Motor neuron (in vitro differentiated cells): ENCODE results near the gene GAL3ST2. TPM values are rescaled to one million over a fixed set of nuclear protein-coding genes. Genes with fewer than 3 reads are reported as not detected.
A peak's percentile ranks its signal among the peaks of the same experiment; 100 is the strongest.
"Not testable (repeated sequence)": the region's sequence is repeated elsewhere in the genome, so short reads cannot be mapped to it uniquely, and the experiment has no call there.

Experiments
- ATAC-seq, 8 experiments: fragments of 200-7000 bp; cut with Tn5 transposase; replicated peaks in 6 of 8; 2 replicates each; pipeline ENCODE4 v1.8.0; 2021; ENCODE audit warnings: mild to moderate bottlenecking in 8 of 8, moderate library complexity in 8 of 8
- H3K27ac ChIP-seq, 2 donors: fragments of 250-450 bp; sonication (Bioruptor Pico); 2 replicates each; pipeline ENCODE4 v1.9.0; 2021; ENCODE audit warnings: antibody characterized with exemption in 2 of 2, mild to moderate bottlenecking in 2 of 2, moderate library complexity in 1 of 2
- H3K4me1 ChIP-seq, 2 donors: fragments of 250-450 bp; sonication (Bioruptor Pico); replicated peaks in 1 of 2; 2 replicates each; pipeline ENCODE4 v1.6.1; 2021; ENCODE audit warnings: antibody characterized with exemption in 2 of 2, mild to moderate bottlenecking in 2 of 2, moderate library complexity in 1 of 2
- H3K4me3 ChIP-seq, 5 donors: fragments of 250-450 bp; sonication (Bioruptor Pico); 2 replicates each; pipeline ENCODE4 v1.9.0; 2021; ENCODE audit warnings: antibody characterized with exemption in 5 of 5, mild to moderate bottlenecking in 5 of 5, moderate library complexity in 4 of 5
- WGBS, 10 experiments: fragments of 450-650 bp; shearing (Covaris generic); methylation state at CpG; one replicate each; pipeline ENCODE4 v1.0.0; 2022; 5-methylcytosine and 5-hydroxymethylcytosine counted together
- in situ Hi-C, 9 experiments: fragments of 400-800 bp; cut with MboI; loops; one replicate each; pipeline ENCODE4 v1.15.0; 2021; ENCODE audit warnings: low sequenced_read_pairs in 9 of 9, low pct_unique_long_range_greater_than_20kb in 2 of 9; ENCODE audit not compliant: unreplicated experiment in 9 of 9
- total RNA-seq, 8 experiments: library from RNA; unstranded; fragments of 300-600 nt; gene quantifications; 2 replicates each; pipeline versions ENCODE4 v1.2.3 to v1.2.4, GENCODE V29; 2022

Gene GAL3ST2
- total RNA-seq, 8 experiments from 2014 or later: 0.23 to 0.66 (median 0.43) TPM; not detected in 4

- H3K4me1 ChIP-seq: no peaks in the 10 kb centered on the region
- WGBS, 10 experiments: 80% methylated on average over 1 of the region's 18 CpGs; no CpG with 5 or more reads in 9 of the 10 experiments
- ATAC-seq: no peak
- no peak overlapping the region for H3K4me3 ChIP-seq
- no peak overlapping the region for H3K27ac ChIP-seq
- in situ Hi-C loops: no loop called here
These were observed 24.8 kb upstream of the GAL3ST2 start for GRCh38 chr2:241751776-241752175.

DNA sequence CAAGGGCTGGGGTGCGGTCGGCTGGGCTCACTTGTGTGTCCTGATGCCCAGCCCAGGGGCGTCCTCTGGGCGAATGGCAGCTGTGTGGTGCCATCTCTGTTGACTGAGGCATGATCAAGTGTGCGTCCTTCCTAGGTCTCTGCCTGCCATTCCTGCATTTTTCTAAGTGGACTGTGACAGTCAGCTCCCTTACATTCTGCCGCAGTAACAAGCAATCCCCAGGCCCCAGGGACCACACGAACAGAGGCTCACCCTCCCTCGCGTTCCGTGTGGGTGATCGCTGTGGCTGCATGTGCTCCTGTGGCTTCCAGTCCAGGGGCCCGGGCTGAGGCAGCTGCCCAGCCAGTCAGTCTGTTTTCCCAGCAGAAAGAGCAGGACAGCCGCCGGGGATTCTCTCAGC, 24.4 kb upstream of the GAL3ST2 start:
- no peak overlapping the region for H3K27ac ChIP-seq
- in situ Hi-C loops: no loop called here
- no peak overlapping the region for H3K4me3 ChIP-seq
- H3K4me1 ChIP-seq: no peaks in the 10 kb centered on the region
- 86 to 95% (median 90%) methylated on average over 4 of the region's 14 CpGs; no CpG with 5 or more reads in 7 of the 10 experiments for WGBS, 10 experiments
- no peak for ATAC-seq

- H3K4me1 ChIP-seq: no peaks in the 10 kb centered on the region
- 90 to 100% (median 92%) methylated on average over 1 to 11 of the region's 21 CpGs; no CpG with 5 or more reads in 5 of the 10 experiments for WGBS, 10 experiments
- no peak overlapping the region for H3K4me3 ChIP-seq
- no peak overlapping the region for H3K27ac ChIP-seq
- in situ Hi-C loops: no loop called here
- no peak for ATAC-seq
These were observed 23.8 kb upstream of the GAL3ST2 start for GRCh38 chr2:241752689-241753276.

DNA sequence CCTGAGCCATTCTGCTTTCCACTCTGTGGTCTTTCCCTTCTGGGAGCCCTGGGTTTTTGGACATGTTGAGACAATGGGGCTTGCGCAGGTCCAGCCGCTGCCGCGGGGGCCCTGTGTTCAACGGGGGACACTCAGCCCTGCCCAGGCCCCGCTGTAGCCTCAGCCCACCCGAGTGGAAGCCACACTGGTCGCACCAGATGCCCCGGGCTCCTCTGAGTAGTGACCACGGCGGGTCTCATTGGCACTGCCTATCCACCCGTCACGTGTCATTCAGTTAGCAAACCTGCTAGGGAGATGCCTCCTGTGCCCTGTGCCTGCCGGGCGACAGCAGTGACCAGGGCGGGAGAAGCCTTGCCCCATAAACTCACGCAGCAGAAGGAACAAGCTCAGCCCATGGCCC, 23.1 kb upstream of the GAL3ST2 start:
- in situ Hi-C loops: no loop called here
- Histone ChIP-seq H3K27ac (no peak overlapping the region), H3K4me1 (no peaks in the 10 kb centered on the region), H3K4me3 (no peak overlapping the region)
- WGBS, 10 experiments: 95 to 100% (median 96%) methylated on average over 1 to 14 of the region's 17 CpGs; no CpG with 5 or more reads in 6 of the 10 experiments
- no peak for ATAC-seq

DNA sequence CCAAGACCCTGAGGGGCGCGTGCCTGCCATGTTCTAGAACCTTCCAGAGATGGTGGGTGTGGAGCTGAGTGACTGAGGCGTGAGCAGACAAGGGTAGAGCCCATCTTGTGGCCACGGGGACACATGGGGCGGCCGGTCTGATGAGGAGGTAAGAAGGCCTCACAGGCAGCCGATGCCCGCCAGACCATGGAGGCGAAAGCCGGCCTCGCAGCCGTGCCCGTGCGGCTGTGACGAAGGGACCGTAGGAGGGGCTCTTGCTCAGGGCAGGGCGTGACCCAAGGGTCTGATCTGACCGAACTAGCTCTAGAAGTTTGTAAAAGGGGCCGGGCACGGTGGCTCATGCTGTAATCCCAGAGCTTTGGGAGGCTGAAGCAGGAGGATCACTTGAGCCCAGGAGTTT, 22.6 kb upstream of the GAL3ST2 start:
- ATAC-seq: no peak
- H3K4me3 ChIP-seq: no peak overlapping the region
- 93 to 100% (median 98%) methylated on average over 2 to 7 of the region's 20 CpGs; no CpG with 5 or more reads in 6 of the 10 experiments for WGBS, 10 experiments
- H3K4me1 ChIP-seq: no peaks in the 10 kb centered on the region
- in situ Hi-C loops: no loop called here
- H3K27ac ChIP-seq: no peak overlapping the region

DNA sequence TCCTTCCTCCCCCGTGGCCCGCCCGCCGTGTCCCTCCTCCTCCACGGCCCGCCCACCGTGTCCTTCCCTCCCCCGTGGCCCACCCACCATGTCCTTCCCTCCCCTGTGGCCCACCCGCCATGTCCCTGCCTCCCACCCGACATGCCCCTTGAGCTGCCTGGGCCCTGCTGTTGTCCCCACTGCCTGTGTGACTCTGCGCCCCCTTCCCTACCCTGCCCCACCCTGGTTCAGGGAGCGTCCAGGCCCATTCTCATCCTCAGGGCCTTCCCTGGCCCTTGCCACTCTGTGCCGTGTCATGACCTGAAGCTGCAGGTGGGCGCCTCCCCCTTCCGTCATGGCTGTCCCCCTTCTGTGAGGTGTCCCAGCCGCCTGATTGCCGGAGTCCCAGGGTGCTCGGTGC, 21.5 kb upstream of the GAL3ST2 start:
- in situ Hi-C loops: no loop called here
- peak in 1 of 8 experiments; percentile 6 for ATAC-seq
- Histone ChIP-seq H3K27ac (no peak overlapping the region), H3K4me1 (peaks cover 0 to 3% of the 10 kb centered on the region in 2 donors), H3K4me3 (no peak overlapping the region)
- 94 to 100% (median 96%) methylated on average over 1 to 4 of the region's 18 CpGs; no CpG with 5 or more reads in 7 of the 10 experiments for WGBS, 10 experiments

DNA sequence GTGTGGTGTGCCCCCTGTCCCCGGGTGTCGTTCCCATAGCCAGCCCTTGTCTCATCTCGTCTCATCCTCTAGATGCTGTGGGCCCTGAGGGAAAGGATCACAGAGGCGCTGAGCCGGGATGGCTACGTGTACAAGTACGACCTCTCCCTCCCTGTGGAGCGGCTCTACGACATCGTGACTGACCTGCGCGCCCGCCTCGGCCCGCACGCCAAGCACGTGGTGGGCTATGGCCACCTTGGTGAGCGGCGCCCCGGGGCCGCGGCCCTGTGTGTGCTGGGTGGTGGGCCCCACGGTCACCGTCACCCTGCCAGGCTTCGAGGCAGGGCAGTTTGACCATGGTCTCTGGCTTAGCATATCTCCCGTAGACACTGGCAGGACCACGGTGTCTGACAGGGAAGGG, 20.8 kb upstream of the GAL3ST2 start:
- 82 to 86% (median 86%) methylated on average over 1 to 11 of the region's 27 CpGs; no CpG with 5 or more reads in 7 of the 10 experiments for WGBS, 10 experiments
- Histone ChIP-seq H3K27ac (no peak overlapping the region), H3K4me1 (peaks cover 0 to 3% of the 10 kb centered on the region in 2 donors), H3K4me3 (no peak overlapping the region)
- in situ Hi-C loops: no loop called here
- ATAC-seq: no peak

- in situ Hi-C loops: no loop called here
- no peak overlapping the region for H3K4me3 ChIP-seq
- H3K4me1 ChIP-seq: peaks cover 8 to 9% of the 10 kb centered on the region in 2 donors
- no peak overlapping the region for H3K27ac ChIP-seq
- ATAC-seq: peak in 3 of 8 experiments; percentile 21 to 67 (median 36)
- WGBS, 10 experiments: 72 to 100% (median 89%) methylated on average over 4 to 19 of the region's 20 CpGs
These were observed 17.4 kb upstream of the GAL3ST2 start for GRCh38 chr2:241759067-241759807.

- H3K4me3 ChIP-seq, ATAC-seq, H3K27ac ChIP-seq, in situ Hi-C loops: not testable (repeated sequence)
- H3K4me1 ChIP-seq: peaks cover 15% of the 10 kb centered on the region in 2 donors
- WGBS, 10 experiments: 75 to 100% (median 100%) methylated on average over 1 to 2 of the region's 16 CpGs; no CpG with 5 or more reads in 4 of the 10 experiments
These were observed 16.7 kb upstream of the GAL3ST2 start for GRCh38 chr2:241759893-241760292.

DNA sequence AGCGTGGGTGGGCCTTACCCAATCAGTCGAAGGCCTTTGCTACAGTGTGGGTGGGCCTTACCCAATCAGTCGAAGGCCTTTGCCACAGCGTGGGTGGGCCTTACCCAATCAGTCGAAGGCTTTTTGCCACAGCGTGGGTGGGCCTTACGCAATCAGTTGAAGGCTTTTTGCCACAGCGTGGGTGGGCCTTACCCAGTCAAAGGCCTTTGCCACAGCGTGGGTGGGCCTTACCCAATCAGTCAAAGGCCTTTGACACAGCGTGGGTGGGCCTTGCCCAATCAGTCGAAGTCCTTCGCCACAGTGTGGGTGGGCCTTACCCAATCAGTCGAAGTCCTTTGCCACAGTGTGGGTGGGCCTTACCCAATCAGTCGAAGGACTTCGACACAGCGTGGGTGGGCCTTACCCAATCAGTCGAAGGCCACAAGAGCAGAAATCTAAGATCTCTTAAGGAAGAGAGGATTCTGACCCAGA, 16.3 kb upstream of the GAL3ST2 start:
- Histone ChIP-seq H3K4me1 (peaks cover 15 to 16% of the 10 kb centered on the region in 2 donors), H3K27ac (no peak overlapping the region), H3K4me3 (no peak overlapping the region)
- 90 to 97% methylated on average over 2 to 4 of the region's 17 CpGs; no CpG with 5 or more reads in 8 of the 10 experiments for WGBS, 10 experiments
- in situ Hi-C loops: no loop called here
- no peak for ATAC-seq

DNA sequence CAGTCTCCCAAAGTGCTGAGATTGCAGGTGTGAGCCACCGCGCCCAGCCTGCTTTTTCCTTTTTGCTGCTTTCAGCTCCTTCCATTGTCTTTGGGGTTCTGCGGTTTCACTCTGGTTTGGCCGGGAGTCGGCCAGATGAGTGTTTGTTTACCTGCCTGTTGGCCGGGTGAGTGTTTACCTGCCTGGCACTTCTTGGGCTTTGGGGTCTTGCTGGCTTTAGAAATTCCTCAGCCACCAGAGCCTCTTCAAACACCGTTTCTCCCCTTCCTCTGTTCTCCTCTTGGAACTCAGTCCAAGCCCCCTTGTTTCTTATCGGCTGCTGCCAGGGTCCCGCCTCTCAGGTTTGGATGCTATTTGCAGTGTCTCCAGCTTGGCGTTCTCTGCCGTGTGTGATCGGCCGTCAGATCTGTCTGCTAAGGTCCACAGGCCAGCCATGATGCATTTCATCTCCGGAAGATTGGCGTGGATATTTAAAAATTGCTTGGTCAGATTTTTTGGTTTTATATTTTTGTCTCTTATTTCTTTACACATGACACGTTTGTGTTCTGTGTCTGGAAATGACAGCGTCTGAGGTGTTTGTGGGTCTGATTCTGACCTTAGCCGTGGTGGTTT, 14.2 kb upstream of the GAL3ST2 start:
- ATAC-seq: no peak
- in situ Hi-C loops: no loop called here
- no peak overlapping the region for H3K4me3 ChIP-seq

GRCh38 chr2:241762933-241763369, 13.7 kb upstream of the GAL3ST2 start:
- ATAC-seq: peak in 3 of 8 experiments; percentile 40 to 83 (median 78)
- Histone ChIP-seq H3K4me1 (peaks cover 15 to 16% of the 10 kb centered on the region in 2 donors), H3K27ac (no peak overlapping the region), H3K4me3 (no peak overlapping the region)
- in situ Hi-C loops: no loop called here
- WGBS, 10 experiments: 67 to 94% (median 83%) methylated on average over 1 to 8 of the region's 13 CpGs; no CpG with 5 or more reads in 3 of the 10 experiments

More for the DNA sequence above, 14.2 kb upstream of the GAL3ST2 start:
- Histone ChIP-seq H3K27ac (no peak overlapping the region), H3K4me1 (peaks cover 15 to 16% of the 10 kb centered on the region in 2 donors)
- WGBS, 10 experiments: 80 to 98% (median 86%) methylated on average over 1 to 12 of the region's 18 CpGs; no CpG with 5 or more reads in 2 of the 10 experiments
